Central memory CD4-positive, alpha-beta T cell (primary cell): ENCODE results near the gene RIMBP2.

Experiments
- DNase-seq: peaks from one replicate; pipeline ENCODE4 v3.0.0; 2022

RIMBP2 gene

GRCh38 chr12:130353081-130353480, 363.0 kb downstream of the RIMBP2 start:
- DNase-seq: no peak

- no peak for DNase-seq
Measured at GRCh38 chr12:130351326-130351725, 364.8 kb downstream of the RIMBP2 start.

GRCh38 chr12:130350715-130351114, 365.4 kb downstream of the RIMBP2 start:
- DNase-seq: no peak

- no peak for DNase-seq
Measured at GRCh38 chr12:130347588-130347987, 368.5 kb downstream of the RIMBP2 start.
